CD14-positive monocyte (primary cell): ENCODE measurements around the gene KLF15. TPM values are rescaled to one million over a fixed set of nuclear protein-coding genes. Genes with fewer than 3 reads are reported as not detected.

Experiments
- DNase-seq, 3 donors: peaks; one replicate each; pipeline ENCODE4 v3.0.0-alpha.2; 2011 to 2022
- H2AFZ ChIP-seq: 2 replicates; pipeline ENCODE4 v1.6.0; 2012; ENCODE audit warnings: mild to moderate bottlenecking, low read depth, low read length, inconsistent platforms; ENCODE audit not compliant: insufficient read depth, poor library complexity, severe bottlenecking
- H3K27ac ChIP-seq, 2 donors: 1 replicate in 1 of 2; 2 replicates in 1 of 2; pipeline ENCODE4 v1.5.1; 2012 to 2013; ENCODE audit warnings: low read length in 2 of 2, control low read depth in 1 of 2, inconsistent platforms in 1 of 2, low read depth in 1 of 2, mild to moderate bottlenecking in 1 of 2
- H3K27me3 ChIP-seq, 2 donors: one replicate each; pipeline versions ENCODE4 v1.6.0 to v1.6.1; 2011 to 2013; ENCODE audit warnings: low read length in 2 of 2; ENCODE audit not compliant: control insufficient read depth in 2 of 2, insufficient read depth in 2 of 2
- H3K36me3 ChIP-seq, 2 donors: replicated peaks in 1 of 2; 1 replicate in 1 of 2; 2 replicates in 1 of 2; pipeline versions ENCODE4 v1.5.1 to v1.6.1; 2012 to 2013; ENCODE audit warnings: low read length in 2 of 2, control low read depth in 1 of 2, inconsistent platforms in 1 of 2, mild to moderate bottlenecking in 1 of 2; ENCODE audit not compliant: insufficient read depth in 2 of 2, control insufficient read depth in 1 of 2
- H3K4me1 ChIP-seq, 2 donors: 1 replicate in 1 of 2; 2 replicates in 1 of 2; pipeline versions ENCODE4 v1.5.1 to v1.6.1; 2012 to 2013; ENCODE audit warnings: low read length in 2 of 2, control low read depth in 1 of 2, inconsistent platforms in 1 of 2, mild to moderate bottlenecking in 1 of 2, moderate library complexity in 1 of 2; ENCODE audit not compliant: insufficient read depth in 2 of 2, control insufficient read depth in 1 of 2
- H3K4me2 ChIP-seq: replicated peaks from 2 replicates; pipeline ENCODE3; 2012; ENCODE audit warnings: low read length, moderate library complexity, mild to moderate bottlenecking; ENCODE audit not compliant: poor library complexity, severe bottlenecking; ENCODE audit errors: extremely low read depth
- H3K4me3 ChIP-seq, 3 experiments: fragments of 200-600 bp in 1 of 3; sonication (generic) in 1 of 3; replicated peaks in 1 of 3; 1 replicate in 2 of 3; 2 replicates in 1 of 3; pipeline ENCODE4 v1.5.1; 2011 to 2013; ENCODE audit warnings: low read length in 3 of 3, mild to moderate bottlenecking in 3 of 3, control low read depth in 2 of 3, low read depth in 2 of 3, inconsistent platforms in 1 of 3, moderate library complexity in 1 of 3
- H3K79me2 ChIP-seq: 2 replicates; pipeline ENCODE4 v1.6.0; 2012; ENCODE audit warnings: mild to moderate bottlenecking, control low read depth, inconsistent platforms, low read length, moderate library complexity; ENCODE audit not compliant: insufficient read depth
- H3K9ac ChIP-seq: 2 replicates; pipeline ENCODE4 v1.6.0; 2017; ENCODE audit warnings: low read length, mild to moderate bottlenecking; ENCODE audit not compliant: insufficient read depth, poor library complexity, severe bottlenecking
- H3K9me3 ChIP-seq, 2 donors: replicated peaks in 1 of 2; 1 replicate in 1 of 2; 2 replicates in 1 of 2; pipeline versions ENCODE4 v1.5.1 to v1.6.1; 2012 to 2013; ENCODE audit warnings: low read length in 2 of 2, control low read depth in 1 of 2; ENCODE audit not compliant: control insufficient read depth in 1 of 2, insufficient read depth in 1 of 2
- H4K20me1 ChIP-seq: 2 replicates; pipeline ENCODE4 v1.6.0; 2012; ENCODE audit warnings: mild to moderate bottlenecking, low read length, control low read depth, moderate library complexity; ENCODE audit not compliant: insufficient read depth
- H3K27ac Mint-ChIP-seq, 7 donors: one replicate each; pipeline ENCODE4 v1.8.0; 2020; ENCODE audit warnings: mild to moderate bottlenecking in 7 of 7, mixed read lengths in 7 of 7, moderate library complexity in 6 of 7, inconsistent platforms in 2 of 7
- H3K27me3 Mint-ChIP-seq, 3 donors: one replicate each; pipeline ENCODE4 v1.8.0; 2021 to 2022; ENCODE audit warnings: low read depth in 3 of 3, mild to moderate bottlenecking in 3 of 3, mixed read lengths in 3 of 3, moderate library complexity in 3 of 3, inconsistent platforms in 1 of 3
- H3K36me3 Mint-ChIP-seq, 2 donors: one replicate each; pipeline ENCODE4 v1.8.0; 2020; ENCODE audit warnings: mixed read lengths in 2 of 2, inconsistent platforms in 1 of 2, mild to moderate bottlenecking in 1 of 2
- H3K4me1 Mint-ChIP-seq: one replicate; pipeline ENCODE4 v1.8.0; 2020; ENCODE audit warnings: mild to moderate bottlenecking, mixed read lengths
- H3K4me3 Mint-ChIP-seq, 2 donors: one replicate each; pipeline ENCODE4 v1.8.0; 2020; ENCODE audit warnings: mild to moderate bottlenecking in 2 of 2, mixed read lengths in 2 of 2, moderate library complexity in 1 of 2
- H3K9me3 Mint-ChIP-seq, 7 donors: one replicate each; pipeline ENCODE4 v1.8.0; 2020 to 2022; ENCODE audit warnings: mixed read lengths in 7 of 7, mild to moderate bottlenecking in 6 of 7, moderate library complexity in 6 of 7, inconsistent platforms in 2 of 7
- WGBS: methylation state at CpG from one replicate; pipeline ENCODE4 v1.1.5; 2013; ENCODE audit warnings: missing lambda C conversion rate; ENCODE audit not compliant: insufficient coverage; 5-methylcytosine and 5-hydroxymethylcytosine counted together
- intact Hi-C, 2 donors: fragments of 100-400 bp; cut with micrococcal nuclease; formaldehyde crosslinking; loops; one replicate each; pipeline versions ENCODE4 v1.15.0 to v1.15.1; 2023
- polyA plus RNA-seq, 3 donors: library from polyadenylated mRNA; depleted of rRNA in 1 of 3; unstranded in 2 of 3; stranded (reverse) in 1 of 3; fragments of 300-500 nt in 2 of 3; fragments of >200 nt in 1 of 3; fragmentation: Illumina TruSeq in 2 of 3; gene quantifications; 1 replicate in 2 of 3; 2 replicates in 1 of 3; pipeline ENCODE4 v1.2.3, GENCODE V29; 2012 to 2021
- TF ChIP-seq, protein P1 (sequence below): fragments of 200-600 bp; IDR thresholded peaks from one replicate; pipeline ENCODE4 v1.8.0; 2022; ENCODE audit warnings: antibody characterized with exemption, mild to moderate bottlenecking

The KLF15 gene
- polyA plus RNA-seq, 3 donors = not detected

GRCh38 chr3:126342991-126343648 is 14.1 kb downstream of the KLF15 start:
- Histone ChIP-seq H3K79me2 (no peaks in the 10 kb centered on the region), H4K20me1 (no peaks in the 10 kb centered on the region), H3K9me3 (no peaks in the 10 kb centered on the region), H3K9ac (no peak overlapping the region), H2AFZ (no peak overlapping the region), H3K4me1 (no peaks in the 10 kb centered on the region), H3K4me2 (no peak overlapping the region), H3K36me3 (no peaks in the 10 kb centered on the region), H3K27me3 (no peaks in the 10 kb centered on the region), H3K27ac (no peak overlapping the region), H3K4me3 (no peak overlapping the region)
- Mint-ChIP-seq H3K9me3 (peaks cover 0 to 2% (median 0%) of the 10 kb centered on the region in 7 donors), H3K4me1 (no peaks in the 10 kb centered on the region), H3K27ac (no peak overlapping the region), H3K27me3 (peaks cover 2 to 16% (median 5%) of the 10 kb centered on the region in 3 donors), H3K36me3 (no peaks in the 10 kb centered on the region), H3K4me3 (no peak overlapping the region)
- intact Hi-C loops = no loop called here
- no peak for DNase-seq
- TF ChIP-seq, protein P1, sequence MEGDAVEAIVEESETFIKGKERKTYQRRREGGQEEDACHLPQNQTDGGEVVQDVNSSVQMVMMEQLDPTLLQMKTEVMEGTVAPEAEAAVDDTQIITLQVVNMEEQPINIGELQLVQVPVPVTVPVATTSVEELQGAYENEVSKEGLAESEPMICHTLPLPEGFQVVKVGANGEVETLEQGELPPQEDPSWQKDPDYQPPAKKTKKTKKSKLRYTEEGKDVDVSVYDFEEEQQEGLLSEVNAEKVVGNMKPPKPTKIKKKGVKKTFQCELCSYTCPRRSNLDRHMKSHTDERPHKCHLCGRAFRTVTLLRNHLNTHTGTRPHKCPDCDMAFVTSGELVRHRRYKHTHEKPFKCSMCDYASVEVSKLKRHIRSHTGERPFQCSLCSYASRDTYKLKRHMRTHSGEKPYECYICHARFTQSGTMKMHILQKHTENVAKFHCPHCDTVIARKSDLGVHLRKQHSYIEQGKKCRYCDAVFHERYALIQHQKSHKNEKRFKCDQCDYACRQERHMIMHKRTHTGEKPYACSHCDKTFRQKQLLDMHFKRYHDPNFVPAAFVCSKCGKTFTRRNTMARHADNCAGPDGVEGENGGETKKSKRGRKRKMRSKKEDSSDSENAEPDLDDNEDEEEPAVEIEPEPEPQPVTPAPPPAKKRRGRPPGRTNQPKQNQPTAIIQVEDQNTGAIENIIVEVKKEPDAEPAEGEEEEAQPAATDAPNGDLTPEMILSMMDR = no peak
- 99% methylated on average over 8 of the region's 20 CpGs for WGBS

GRCh38 chr3:126342211-126342610 is 15.0 kb downstream of the KLF15 start:
- no peaks in the 10 kb centered on the region for H3K79me2 ChIP-seq
- TF ChIP-seq, protein P1 = no peak
- no peak overlapping the region for H3K4me3 Mint-ChIP-seq
- no peak overlapping the region for H3K9ac ChIP-seq
- H3K4me3 ChIP-seq = no peak overlapping the region
- no peaks in the 10 kb centered on the region for H3K4me1 ChIP-seq
- no peak overlapping the region for H2AFZ ChIP-seq
- no peak overlapping the region for H3K27ac ChIP-seq
- no peak overlapping the region for H3K4me2 ChIP-seq
- no peak overlapping the region for H3K27ac Mint-ChIP-seq
- H3K36me3 Mint-ChIP-seq = no peaks in the 10 kb centered on the region
- peaks cover 2 to 16% (median 5%) of the 10 kb centered on the region in 3 donors for H3K27me3 Mint-ChIP-seq
- peaks cover 0 to 2% (median 0%) of the 10 kb centered on the region in 7 donors for H3K9me3 Mint-ChIP-seq
- no peaks in the 10 kb centered on the region for H3K4me1 Mint-ChIP-seq
- WGBS = 99% methylated on average over 7 of the region's 9 CpGs
- intact Hi-C loops = no loop called here
- no peaks in the 10 kb centered on the region for H3K9me3 ChIP-seq
- no peak for DNase-seq
- H3K36me3 ChIP-seq = no peaks in the 10 kb centered on the region
- H4K20me1 ChIP-seq = no peaks in the 10 kb centered on the region
- H3K27me3 ChIP-seq = no peaks in the 10 kb centered on the region
